COR-L47 (cell line): ENCODE results near the gene ARG2.

Source experiments
- DNase-seq: peaks from one replicate; lab custom pipeline; 2025; lab: John Stamatoyannopoulos, UW

ARG2 gene

DNA sequence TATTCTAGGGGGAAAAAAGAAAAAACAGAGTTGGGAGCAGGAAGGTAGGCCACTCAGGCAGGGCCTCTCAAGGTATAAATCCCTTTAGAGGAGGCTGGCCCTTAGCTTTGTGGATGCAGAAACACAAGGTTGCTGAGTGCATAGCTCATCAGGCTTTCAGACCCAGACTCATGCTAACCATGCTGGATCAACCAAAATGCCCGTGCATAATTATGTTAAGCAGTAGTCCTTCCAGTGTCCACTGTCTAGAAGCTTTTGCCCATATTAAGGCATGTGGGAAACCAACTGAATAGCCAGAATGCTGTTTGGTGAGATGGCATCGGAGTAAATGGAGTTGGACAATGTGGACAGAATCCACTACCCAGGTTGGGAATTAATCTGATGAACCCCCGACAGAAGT lies 18.9 kb downstream of the ARG2 start:
- DNase-seq: no peak

DNA sequence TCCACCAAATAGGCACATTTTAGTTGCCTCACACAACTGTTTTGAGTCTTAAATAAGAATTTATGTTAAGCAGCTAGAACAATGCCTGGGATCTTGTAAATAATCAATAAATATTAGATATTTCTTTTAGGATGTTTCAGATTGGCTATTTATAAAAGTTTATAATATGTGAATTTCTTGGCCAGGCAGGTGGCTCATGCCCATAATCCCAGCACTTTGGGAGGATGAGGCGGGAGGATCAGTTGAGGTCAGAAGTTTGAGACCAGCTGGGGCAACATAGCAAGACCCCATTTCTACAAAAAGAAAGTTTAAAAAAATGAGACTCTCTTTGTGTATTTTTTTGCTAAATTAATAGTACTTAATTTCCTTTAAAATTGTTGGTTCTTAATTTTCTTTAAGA lies 21.8 kb downstream of the ARG2 start:
- DNase-seq: no peak

GRCh38 chr14:67641902-67642749 lies 22.4 kb downstream of the ARG2 start:
- no peak for DNase-seq

DNA sequence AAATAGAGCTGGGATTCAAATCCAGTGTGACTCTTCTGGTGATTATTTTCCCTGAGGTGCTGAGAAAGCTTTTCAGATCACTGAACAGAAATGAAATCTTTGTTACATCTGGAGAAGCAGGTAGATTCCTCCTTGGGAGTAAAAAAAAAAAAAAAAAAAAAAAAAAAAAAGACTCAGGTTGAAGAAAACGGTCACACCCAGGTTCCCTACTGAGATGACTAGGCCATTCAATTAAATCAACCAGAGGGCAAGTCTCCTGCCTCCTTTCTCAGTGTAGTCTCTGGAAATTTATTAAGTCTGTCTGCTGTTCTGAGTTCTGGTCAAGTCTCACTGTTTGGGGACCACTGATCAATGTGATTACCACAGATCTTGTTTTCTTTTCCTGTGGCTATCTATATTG lies 24.0 kb downstream of the ARG2 start:
- no peak for DNase-seq

DNA sequence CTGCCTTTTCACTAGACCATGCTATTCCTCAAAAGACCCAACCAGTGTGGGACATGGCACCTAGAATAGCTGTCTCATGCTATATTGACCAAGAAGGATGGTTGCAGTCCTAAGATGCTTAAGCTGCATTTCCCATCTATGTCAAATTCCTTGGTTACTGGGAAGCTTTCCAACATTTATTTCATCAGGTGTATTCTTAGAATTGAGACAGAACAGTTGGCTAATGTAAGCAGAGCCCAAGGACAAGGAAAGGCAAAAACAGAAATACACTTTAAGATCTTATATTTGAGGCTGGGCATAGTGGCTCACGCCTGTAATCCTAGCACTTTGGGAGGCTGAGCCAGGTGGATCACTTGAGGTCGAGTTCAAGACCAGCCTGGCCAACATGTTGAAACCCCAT lies 24.7 kb downstream of the ARG2 start:
- DNase-seq: no peak

- DNase-seq: no peak
Observed at GRCh38 chr14:67645414-67645813, 25.7 kb downstream of the ARG2 start.

- no peak for DNase-seq
Observed at GRCh38 chr14:67646131-67646530, 26.4 kb downstream of the ARG2 start.

GRCh38 chr14:67650151-67650550 lies 30.4 kb downstream of the ARG2 start:
- DNase-seq: no peak

DNA sequence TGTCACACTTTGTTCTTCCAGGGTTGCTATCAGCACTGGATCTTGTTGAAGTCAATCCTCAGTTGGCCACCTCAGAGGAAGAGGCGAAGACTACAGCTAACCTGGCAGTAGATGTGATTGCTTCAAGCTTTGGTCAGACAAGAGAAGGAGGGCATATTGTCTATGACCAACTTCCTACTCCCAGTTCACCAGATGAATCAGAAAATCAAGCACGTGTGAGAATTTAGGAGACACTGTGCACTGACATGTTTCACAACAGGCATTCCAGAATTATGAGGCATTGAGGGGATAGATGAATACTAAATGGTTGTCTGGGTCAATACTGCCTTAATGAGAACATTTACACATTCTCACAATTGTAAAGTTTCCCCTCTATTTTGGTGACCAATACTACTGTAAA lies 31.0 kb downstream of the ARG2 start:
- no peak for DNase-seq

GRCh38 chr14:67652189-67652588 lies 32.5 kb downstream of the ARG2 start:
- no peak for DNase-seq

- no peak for DNase-seq
Observed at GRCh38 chr14:67653651-67654280, 34.0 kb downstream of the ARG2 start.

GRCh38 chr14:67663633-67664032 lies 43.9 kb downstream of the ARG2 start:
- no peak for DNase-seq

- DNase-seq: no peak
Observed at GRCh38 chr14:67665868-67666267, 46.1 kb downstream of the ARG2 start.

GRCh38 chr14:67666750-67667449 lies 47.2 kb downstream of the ARG2 start:
- DNase-seq: peak; percentile 4

- DNase-seq: no peak
Observed at GRCh38 chr14:67668559-67668958, 48.8 kb downstream of the ARG2 start.

DNA sequence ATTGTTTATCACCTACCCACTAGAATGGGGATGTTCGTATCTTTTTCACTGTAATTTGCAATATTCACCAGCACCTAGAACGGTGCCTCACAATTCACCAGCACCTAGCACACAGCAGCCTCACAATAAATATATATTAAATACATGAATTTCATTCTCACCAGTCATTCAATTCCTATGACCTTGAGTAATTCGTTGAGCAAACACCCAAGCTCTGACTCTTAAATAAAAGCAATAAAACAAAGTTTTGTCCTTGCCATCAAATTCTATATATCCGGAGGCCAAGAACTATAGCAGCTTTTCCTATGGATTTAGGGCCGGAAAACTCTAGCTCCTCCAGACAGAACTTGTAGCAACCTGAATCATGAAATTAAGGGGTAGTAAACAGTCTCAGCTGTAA lies 53.7 kb downstream of the ARG2 start:
- no peak for DNase-seq

- peak; percentile 43 for DNase-seq
Observed at GRCh38 chr14:67674139-67674479, 54.4 kb downstream of the ARG2 start.

- peak; percentile 71 for DNase-seq
Observed at GRCh38 chr14:67674480-67675218, 54.9 kb downstream of the ARG2 start, which contains the start of gene VTI1B. VTI1B (minus strand) TSS chr14:67674632; CDS start chr14:67674489, 143 bp downstream.

DNA sequence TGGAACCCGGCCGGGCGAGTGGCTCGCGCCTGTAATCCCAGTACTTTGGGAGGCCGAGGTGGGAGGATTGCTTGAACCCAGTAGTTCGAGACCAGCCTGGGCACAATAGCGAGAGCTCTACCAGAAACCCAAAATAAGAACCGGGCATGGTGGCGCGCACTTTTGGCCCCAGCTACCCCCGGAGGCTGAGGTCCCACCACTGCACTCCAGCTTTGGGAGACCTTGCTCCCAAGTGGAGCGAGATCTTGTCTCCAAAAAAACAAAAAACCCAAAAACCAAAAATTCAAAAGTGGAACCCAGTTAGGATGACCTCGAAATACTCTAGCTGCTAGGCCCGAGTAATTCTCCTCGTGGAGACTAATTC lies 55.5 kb downstream of the ARG2 start:
- no peak for DNase-seq

DNA sequence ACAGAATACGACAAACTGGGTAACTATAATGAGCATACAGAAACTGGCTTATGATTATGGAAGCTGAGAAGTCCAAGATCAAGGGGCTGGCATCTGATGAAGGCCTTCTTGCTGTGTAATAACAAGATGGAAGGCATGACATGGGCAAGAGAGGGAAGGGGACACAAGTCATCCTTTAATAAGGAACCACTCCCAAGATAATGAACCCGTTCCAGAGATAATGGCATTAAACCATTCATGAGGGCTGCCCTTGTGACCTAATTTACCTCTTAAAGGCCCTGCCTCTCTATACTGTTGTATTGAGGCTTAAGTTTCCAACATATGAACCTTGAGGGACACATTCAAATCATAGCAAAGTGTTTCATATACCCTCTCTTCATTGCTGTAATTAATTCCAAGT lies 59.3 kb downstream of the ARG2 start:
- no peak for DNase-seq

- no peak for DNase-seq
Observed at GRCh38 chr14:67680121-67680602, 60.4 kb downstream of the ARG2 start.

- DNase-seq: no peak
Observed at GRCh38 chr14:67680941-67681340, 61.2 kb downstream of the ARG2 start.
